IMR-90 (cell line): ENCODE data around the gene SKP1. TPM values are rescaled to one million over a fixed set of nuclear protein-coding genes. Genes with fewer than 3 reads are reported as not detected.

Experiments
- ATAC-seq: fragments of 200-7000 bp; cut with Tn5 transposase; 2 replicates; pipeline ENCODE4 v1.9.1; 2020; ENCODE audit warnings: low read depth, mild to moderate bottlenecking, moderate library complexity
- BruUV-seq: library from RNA; stranded (reverse); fragments of 400-500 nt; replicated peaks from 2 replicates; lab custom pipeline; 2021; lab: Mats Ljungman, UMichigan
- CTCF ChIA-PET: fragments of 300-600 bp; formaldehyde crosslinking; extraction: SDS; loops from one replicate; lab custom pipeline; 2021; ENCODE audit warnings: antibody characterized with exemption; lab: Yijun Ruan, JAX
- POLR2A ChIA-PET: fragments of 300-600 bp; sonication (Branson Sonifier 250); formaldehyde crosslinking; loops from one replicate; lab custom pipeline; 2022; ENCODE audit warnings: antibody characterized with exemption; ENCODE audit not compliant: unreplicated experiment; lab: Charles Lee
- DNase-seq: peaks from one replicate; pipeline ENCODE4 v3.0.0; 2013
- H2AFZ ChIP-seq: replicated peaks from 2 replicates; pipeline ENCODE3; 2013; ENCODE audit warnings: low read length, mild to moderate bottlenecking; ENCODE audit not compliant: poor library complexity
- H2AK5ac ChIP-seq: 2 replicates; pipeline ENCODE4 v1.6.1; 2013; ENCODE audit warnings: low read depth, low read length, inconsistent platforms
- H2AK9ac ChIP-seq: replicated peaks from 2 replicates; pipeline ENCODE3; 2013; ENCODE audit warnings: mild to moderate bottlenecking, low read depth, low read length, moderate library complexity; ENCODE audit not compliant: poor library complexity
- H2BK120ac ChIP-seq: 2 replicates; pipeline ENCODE4 v1.6.1; 2013; ENCODE audit warnings: low read depth, low read length, inconsistent platforms
- H2BK15ac ChIP-seq: 3 replicates; pipeline ENCODE4 v1.6.1; 2013; ENCODE audit warnings: low read depth, low read length, inconsistent platforms
- H2BK20ac ChIP-seq: 2 replicates; pipeline ENCODE4 v1.6.1; 2013; ENCODE audit warnings: low read depth, mild to moderate bottlenecking, inconsistent platforms, low read length, moderate library complexity
- H2BK5ac ChIP-seq: 2 replicates; pipeline ENCODE4 v1.6.1; 2013; ENCODE audit warnings: mild to moderate bottlenecking, low read depth, low read length, inconsistent platforms; ENCODE audit not compliant: poor library complexity, severe bottlenecking
- H3K14ac ChIP-seq: replicated peaks from 2 replicates; pipeline ENCODE4 v1.6.1; 2013; ENCODE audit warnings: low read depth, low read length, inconsistent platforms
- H3K18ac ChIP-seq: 2 replicates; pipeline ENCODE4 v1.6.1; 2013; ENCODE audit warnings: low read depth, low read length, control low read depth
- H3K23ac ChIP-seq: 2 replicates; pipeline ENCODE4 v1.6.1; 2013; ENCODE audit warnings: low read depth, low read length, inconsistent platforms
- H3K27ac ChIP-seq: 2 replicates; pipeline ENCODE4 v1.5.1; 2013; ENCODE audit warnings: mild to moderate bottlenecking, control low read depth, low read length; ENCODE audit not compliant: insufficient read depth
- H3K27me3 ChIP-seq: 2 replicates; pipeline ENCODE4 v1.6.1; 2013; ENCODE audit warnings: low read length; ENCODE audit not compliant: control insufficient read depth, insufficient read depth
- H3K36me3 ChIP-seq: 2 replicates; pipeline ENCODE4 v1.6.1; 2013; ENCODE audit warnings: low read length, mixed read lengths; ENCODE audit not compliant: control insufficient read depth, insufficient read depth
- H3K4ac ChIP-seq: 2 replicates; pipeline ENCODE4 v1.6.1; 2013; ENCODE audit warnings: low read depth, low read length, inconsistent platforms
- H3K4me1 ChIP-seq: 2 replicates; pipeline ENCODE4 v1.6.1; 2013; ENCODE audit warnings: low read length, mixed read lengths; ENCODE audit not compliant: control insufficient read depth, insufficient read depth
- H3K4me2 ChIP-seq: 2 replicates; pipeline ENCODE4 v1.6.1; 2013; ENCODE audit warnings: low read depth, mild to moderate bottlenecking, control low read depth, low read length, moderate library complexity
- H3K4me3 ChIP-seq: 2 replicates; pipeline ENCODE4 v1.5.1; 2013; ENCODE audit warnings: low read depth, mild to moderate bottlenecking, control low read depth, low read length, moderate library complexity; ENCODE audit not compliant: insufficient read depth
- H3K56ac ChIP-seq: 2 replicates; pipeline ENCODE4 v1.6.1; 2013; ENCODE audit warnings: low read length, inconsistent platforms; ENCODE audit not compliant: insufficient read depth; ENCODE audit errors: extremely low read depth
- H3K79me1 ChIP-seq, 2 experiments: 2 replicates each; pipeline ENCODE4 v1.6.1; 2013; ENCODE audit warnings: low read length in 2 of 2, inconsistent platforms in 1 of 2, low read depth in 1 of 2
- H3K9ac ChIP-seq: 2 replicates; pipeline ENCODE4 v1.6.1; 2013; ENCODE audit warnings: low read depth, low read length, control low read depth
- H3K9me1 ChIP-seq: 2 replicates; pipeline ENCODE4 v1.6.1; 2013; ENCODE audit warnings: low read length, inconsistent platforms; ENCODE audit not compliant: insufficient read depth
- H3K9me3 ChIP-seq: 2 replicates; pipeline ENCODE4 v1.6.1; 2013; ENCODE audit warnings: low read length; ENCODE audit not compliant: control insufficient read depth, insufficient read depth
- H4K20me1 ChIP-seq: 2 replicates; pipeline ENCODE4 v1.6.1; 2013; ENCODE audit warnings: low read length, inconsistent platforms; ENCODE audit not compliant: insufficient read depth
- H4K5ac ChIP-seq: 2 replicates; pipeline ENCODE4 v1.6.1; 2013; ENCODE audit warnings: mild to moderate bottlenecking, low read depth, low read length, control low read depth
- H4K8ac ChIP-seq, 2 experiments: 2 replicates each; pipeline ENCODE4 v1.6.1; 2013; ENCODE audit warnings: low read depth in 2 of 2, low read length in 2 of 2, control low read depth in 1 of 2, inconsistent platforms in 1 of 2
- H4K91ac ChIP-seq: 2 replicates; pipeline ENCODE4 v1.6.1; 2013; ENCODE audit warnings: low read depth, low read length, inconsistent platforms; ENCODE audit not compliant: insufficient read depth
- NFE2L2 ChIP-seq: fragments of 150-350 bp; IDR thresholded peaks from 2 replicates; pipeline ENCODE4 v1.6.1; 2016; ENCODE audit warnings: low read depth, mild to moderate bottlenecking, low read length
- WGBS, 2 experiments: methylation state at CpG; one replicate each; pipeline versions ENCODE4 v1.1.5 to v1.1.7; 2013; ENCODE audit warnings: missing lambda C conversion rate in 2 of 2; ENCODE audit not compliant: insufficient read length in 1 of 2; ENCODE audit errors: extremely low coverage in 2 of 2; 5-methylcytosine and 5-hydroxymethylcytosine counted together
- dilution Hi-C: fragments of 300-500 bp; cut with HindIII; formaldehyde crosslinking; loops from one replicate; pipeline ENCODE4 v1.14.3; 2018; ENCODE audit warnings: low sequenced_read_pairs; ENCODE audit not compliant: unreplicated experiment
- in situ Hi-C: fragments of 300-500 bp; cut with MboI; formaldehyde crosslinking; loops from 3 replicates; pipeline ENCODE4 v1.14.3; 2019; ENCODE audit warnings: low sequenced_read_pairs, inconsistent platforms, mixed read lengths
- intact Hi-C: fragments of 100-400 bp; cut with micrococcal nuclease; formaldehyde crosslinking; loops from 2 replicates; pipeline ENCODE4 v1.10.0; 2022
- polyA plus RNA-seq, 3 experiments: library from polyadenylated mRNA; depleted of rRNA; stranded (reverse); fragments of >200 nt; gene quantifications; 2 replicates each; pipeline ENCODE4 v1.2.3, GENCODE V29; 2012; ENCODE audit warnings: low replicate concordance in 1 of 3
- total RNA-seq: library from RNA; depleted of rRNA; stranded (reverse); fragments of >200 nt; gene quantifications from 2 replicates; pipeline ENCODE4 v1.2.3, GENCODE V29; 2012

The SKP1 gene
- total and polyA plus RNA-seq, 2 of the 4 experiments (the other 2 are of a cell fraction) = 206 to 618 TPM

GRCh38 chr5:134116789-134117761, 59.7 kb downstream of the SKP1 start:
- Histone ChIP-seq H3K36me3 (no peaks in the 10 kb centered on the region), H3K9me3 (no peaks in the 10 kb centered on the region), H3K18ac (no peak overlapping the region), H3K4ac (no peak overlapping the region), H3K14ac (no peak overlapping the region), H4K8ac (no peak overlapping the region), H3K56ac (no peak overlapping the region), H4K20me1 (peaks cover 3% of the 10 kb centered on the region; the same call in 1 of the 2 replicates), H2BK5ac (no peak overlapping the region), H2AFZ (no peak overlapping the region), H2AK9ac (no peak overlapping the region), H3K79me1 (no peaks in the 10 kb centered on the region), H3K4me2 (no peak overlapping the region), H3K4me3 (no peak overlapping the region), H3K4me1 (no peaks in the 10 kb centered on the region), H3K27me3 (peaks cover 4% of the 10 kb centered on the region; the same call in 1 of the 2 replicates), H2AK5ac (no peak overlapping the region), H3K9me1 (no peaks in the 10 kb centered on the region), H3K27ac (no peak overlapping the region), H2BK20ac (no peak overlapping the region), H3K9ac (no peak overlapping the region), H4K5ac (no peak overlapping the region), H2BK15ac (no peak overlapping the region), H3K23ac (no peak overlapping the region), H2BK120ac (no peak overlapping the region), H4K91ac (no peak overlapping the region)
- ATAC-seq = no peak
- WGBS, 2 experiments = 87% methylated on average over 3 of the region's 12 CpGs; no CpG with 5 or more reads in 1 of the 2 experiments
- in situ Hi-C loops (no loop called here), dilution Hi-C loops (no loop called here), intact Hi-C loops (no loop called here)
- CTCF ChIA-PET = interaction anchor here (1.6 kb wide), 1 partner anchor 78 kb away, joined by 3 read pairs; no protein-coding TSS in a partner anchor
- no peak for TF ChIP-seq NFE2L2
- DNase-seq = no peak
- no TSS peak for BruUV-seq
- POLR2A ChIA-PET = no interaction called here
